Osteocyte (in vitro differentiated cells): ENCODE measurements around the gene KCNH2. TPM values are rescaled to one million over a fixed set of nuclear protein-coding genes. Genes with fewer than 3 reads are reported as not detected.

ENCODE experiments used
- DNase-seq: peaks from one replicate; pipeline ENCODE4 v3.0.0; 2021; ENCODE audit warnings: mixed read lengths; ENCODE audit not compliant: unreplicated experiment; ENCODE audit errors: extremely low spot score
- H3K27ac Mint-ChIP-seq: one replicate; pipeline ENCODE4 v1.8.0; 2021; ENCODE audit warnings: mild to moderate bottlenecking, mixed read lengths; ENCODE audit not compliant: unreplicated experiment
- H3K27me3 Mint-ChIP-seq: one replicate; pipeline ENCODE4 v1.8.0; 2021; ENCODE audit warnings: mixed read lengths; ENCODE audit not compliant: unreplicated experiment
- H3K36me3 Mint-ChIP-seq: one replicate; pipeline ENCODE4 v1.8.0; 2021; ENCODE audit warnings: mixed read lengths; ENCODE audit not compliant: unreplicated experiment
- H3K4me1 Mint-ChIP-seq: one replicate; pipeline ENCODE4 v1.8.0; 2021; ENCODE audit warnings: mixed read lengths; ENCODE audit not compliant: unreplicated experiment
- H3K4me3 Mint-ChIP-seq: one replicate; pipeline ENCODE4 v1.8.0; 2021; ENCODE audit warnings: mild to moderate bottlenecking, moderate library complexity, mixed read lengths; ENCODE audit not compliant: unreplicated experiment
- H3K9me3 Mint-ChIP-seq: one replicate; pipeline ENCODE4 v1.8.0; 2021; ENCODE audit warnings: mixed read lengths; ENCODE audit not compliant: unreplicated experiment
- CTCF ChIP-seq: fragments of 200-600 bp; sonication (generic); IDR thresholded peaks from 2 replicates; pipeline ENCODE4 v1.5.0; 2021; ENCODE audit warnings: antibody characterized with exemption, mild to moderate bottlenecking, moderate library complexity
- total RNA-seq: library from RNA; stranded (reverse); gene quantifications from 2 replicates; pipeline ENCODE4 v1.2.1, GENCODE V29; 2021

KCNH2 gene
- total RNA-seq, 1 donor from 2014 or later: not detected

- Mint-ChIP-seq H3K9me3 (no peaks in the 10 kb centered on the region), H3K27ac (no peak overlapping the region), H3K4me3 (no peak overlapping the region), H3K4me1 (peaks cover 4% of the 10 kb centered on the region), H3K27me3 (peaks cover 40% of the 10 kb centered on the region), H3K36me3 (no peaks in the 10 kb centered on the region)
- TF ChIP-seq CTCF: no peak
- DNase-seq: no peak
These were observed 75.8 kb downstream of the KCNH2 start for GRCh38 chr7:150902078-150903033.

GRCh38 chr7:150901160-150902035 is 76.7 kb downstream of the KCNH2 start:
- DNase-seq: no peak
- Mint-ChIP-seq H3K36me3 (no peaks in the 10 kb centered on the region), H3K27ac (no peak overlapping the region), H3K4me3 (no peak overlapping the region), H3K27me3 (peaks cover 42% of the 10 kb centered on the region), H3K4me1 (peaks cover 4% of the 10 kb centered on the region), H3K9me3 (no peaks in the 10 kb centered on the region)
- no peak for TF ChIP-seq CTCF

- no peak overlapping the region for H3K27ac Mint-ChIP-seq
- peaks cover 36% of the 10 kb centered on the region for H3K27me3 Mint-ChIP-seq
- no peak for TF ChIP-seq CTCF
- peaks cover 4% of the 10 kb centered on the region for H3K4me1 Mint-ChIP-seq
- DNase-seq: no peak
- no peaks in the 10 kb centered on the region for H3K36me3 Mint-ChIP-seq
- no peak overlapping the region for H3K4me3 Mint-ChIP-seq
- no peaks in the 10 kb centered on the region for H3K9me3 Mint-ChIP-seq
These were observed 77.4 kb downstream of the KCNH2 start for GRCh38 chr7:150900675-150901074.

GRCh38 chr7:150898475-150899011 is 79.6 kb downstream of the KCNH2 start:
- Mint-ChIP-seq H3K27ac (no peak overlapping the region), H3K27me3 (peaks cover 31% of the 10 kb centered on the region), H3K36me3 (no peaks in the 10 kb centered on the region), H3K4me3 (no peak overlapping the region), H3K4me1 (peaks cover 4% of the 10 kb centered on the region), H3K9me3 (peaks cover 7% of the 10 kb centered on the region)
- peak; percentile 96 for TF ChIP-seq CTCF
- peak; percentile 93 for DNase-seq
